ENCODE results near the gene ABCA7. TPM values are rescaled to one million over a fixed set of nuclear protein-coding genes. Genes with fewer than 3 reads are reported as not detected.
A peak's percentile ranks its signal among the peaks of the same experiment; 100 is the strongest.

ABCA7 gene
- total and polyA plus RNA-seq, 2 experiments from 2014 or later = 2.1 to 2.6 TPM

- Histone ChIP-seq H3K36me3 (ENCODE audit: low read depth) (peaks cover 18% of the 10 kb centered on the region), H3K4me1 (ENCODE audit: insufficient read depth) (no peaks in the 10 kb centered on the region; the same call in 1 of the 2 replicates), H2AFZ (no peak overlapping the region), H3K9me2 (ENCODE audit: insufficient read depth) (no peaks in the 10 kb centered on the region), H3K9ac (no peak overlapping the region), H3K79me2 (ENCODE audit: insufficient read depth) (peaks cover 34% of the 10 kb centered on the region), H3K27ac (no peak overlapping the region), H4K20me1 (ENCODE audit: insufficient read depth) (no peaks in the 10 kb centered on the region), H3K27me3 (replicated peaks; ENCODE audit: insufficient read depth) (no peaks in the 10 kb centered on the region), H3K4me3 (no peak overlapping the region), H3K9me3 (ENCODE audit: low read depth) (no peaks in the 10 kb centered on the region), H3F3A (ENCODE audit: insufficient read depth) (peaks cover 32% of the 10 kb centered on the region), H3K4me2 (ENCODE audit: unreplicated experiment) (no peak overlapping the region)
- WGBS, 2 experiments (ENCODE audit: low coverage in 1 of 2, low lambda C conversion rate in 2 of 2, missing lambda C conversion rate in 2 of 2) = 93 to 94% methylated on average over 25 to 27 of the region's 29 CpGs
- TF ChIP-seq EZH2 (IDR thresholded peaks at IDR 0.05; ENCODE audit: insufficient read depth, poor library complexity, severe bottlenecking) = no peak
- DNase-seq = no peak
- in situ Hi-C loops (cut with MboI) = no loop called here
These were observed 3.8 kb upstream of the ABCA7 start for GRCh38 chr19:1035998-1036621.

GRCh38 chr19:1037621-1038064 lies 2.3 kb upstream of the ABCA7 start:
- Histone ChIP-seq H3K4me3 (no peak overlapping the region), H3K9me2 (ENCODE audit: insufficient read depth) (no peaks in the 10 kb centered on the region), H3K36me3 (ENCODE audit: low read depth) (peaks cover 7% of the 10 kb centered on the region), H3K9ac (no peak overlapping the region), H4K20me1 (ENCODE audit: insufficient read depth) (no peaks in the 10 kb centered on the region), H3K79me2 (ENCODE audit: insufficient read depth) (peaks cover 20% of the 10 kb centered on the region), H2AFZ (no peak overlapping the region), H3K4me2 (ENCODE audit: unreplicated experiment) (no peak overlapping the region), H3K9me3 (ENCODE audit: low read depth) (no peaks in the 10 kb centered on the region), H3F3A (ENCODE audit: insufficient read depth) (peaks cover 32% of the 10 kb centered on the region), H3K27me3 (replicated peaks; ENCODE audit: insufficient read depth) (no peaks in the 10 kb centered on the region), H3K4me1 (ENCODE audit: insufficient read depth) (no peaks in the 10 kb centered on the region; the same call in 1 of the 2 replicates), H3K27ac (no peak overlapping the region)
- in situ Hi-C loops (cut with MboI) = no loop called here
- 88% methylated on average over 22 of the region's 22 CpGs for WGBS, 2 experiments (ENCODE audit: low coverage in 1 of 2, low lambda C conversion rate in 2 of 2, missing lambda C conversion rate in 2 of 2)
- TF ChIP-seq EZH2phosphoT487 (IDR thresholded peaks at IDR 0.05; ENCODE audit: insufficient read depth, low read depth) = no peak
- no peak for TF ChIP-seq EZH2 (IDR thresholded peaks at IDR 0.05; ENCODE audit: insufficient read depth, poor library complexity, severe bottlenecking)
- DNase-seq = no peak

DNA sequence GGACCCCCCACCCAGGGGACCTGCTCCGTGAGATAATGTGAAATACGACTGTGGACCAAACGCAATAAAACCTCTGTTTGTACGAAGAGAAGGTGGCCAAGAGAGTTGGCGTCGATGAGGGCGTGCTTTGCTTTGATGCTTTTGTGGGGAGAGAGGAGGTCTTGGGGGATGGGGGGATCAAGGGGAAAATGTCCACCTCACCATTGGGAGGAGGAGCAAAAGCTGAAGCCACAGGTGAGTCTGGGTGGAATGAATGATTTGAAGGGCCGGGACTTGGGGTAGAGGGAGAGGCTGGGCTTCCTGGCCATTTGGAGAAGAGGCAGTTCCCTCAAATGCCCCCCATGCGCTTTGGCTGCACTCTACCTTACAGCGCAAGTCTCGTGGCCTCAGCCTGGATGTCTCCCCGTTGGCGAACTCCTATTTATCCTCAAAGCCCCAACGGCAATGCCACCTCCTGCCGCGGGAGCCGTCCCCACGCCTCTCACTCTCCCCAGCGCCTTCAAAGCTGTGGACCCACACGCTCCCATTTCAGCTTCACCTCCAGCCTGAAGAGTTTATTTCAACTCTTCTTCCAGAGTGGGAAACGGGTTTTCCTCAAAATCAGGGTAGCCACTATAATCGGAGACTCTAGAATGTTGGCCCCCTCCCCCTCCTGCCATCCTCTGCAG lies 795 bp upstream of the ABCA7 start:
- Histone ChIP-seq H3F3A (ENCODE audit: insufficient read depth) (peaks cover 32% of the 10 kb centered on the region), H3K27ac (peak overlapping the region; percentile 21), H4K20me1 (ENCODE audit: insufficient read depth) (no peaks in the 10 kb centered on the region), H2AFZ (no peak overlapping the region), H3K27me3 (replicated peaks; ENCODE audit: insufficient read depth) (no peaks in the 10 kb centered on the region), H3K36me3 (ENCODE audit: low read depth) (no peaks in the 10 kb centered on the region; the same call in 1 of the 2 replicates), H3K9me2 (ENCODE audit: insufficient read depth) (no peaks in the 10 kb centered on the region), H3K9me3 (ENCODE audit: low read depth) (no peaks in the 10 kb centered on the region), H3K4me1 (ENCODE audit: insufficient read depth) (no peaks in the 10 kb centered on the region; the same call in 1 of the 2 replicates), H3K9ac (peak overlapping the region; percentile 37; the same call in 1 of the 2 replicates), H3K79me2 (ENCODE audit: insufficient read depth) (peaks cover 11% of the 10 kb centered on the region), H3K4me3 (peak overlapping the region; percentile 68; the same call in 1 of the 2 replicates), H3K4me2 (ENCODE audit: unreplicated experiment) (peak overlapping the region; percentile 84)
- WGBS, 2 experiments (ENCODE audit: low coverage in 1 of 2, low lambda C conversion rate in 2 of 2, missing lambda C conversion rate in 2 of 2) = 56 to 61% methylated on average over 20 to 22 of the region's 22 CpGs
- peak; percentile 45 for DNase-seq
- TF ChIP-seq EZH2phosphoT487 (IDR thresholded peaks at IDR 0.05; ENCODE audit: insufficient read depth, low read depth) (no peak), EZH2 (IDR thresholded peaks at IDR 0.05; ENCODE audit: insufficient read depth, poor library complexity, severe bottlenecking) (no peak)
- in situ Hi-C loops (cut with MboI) = no loop called here

DNA sequence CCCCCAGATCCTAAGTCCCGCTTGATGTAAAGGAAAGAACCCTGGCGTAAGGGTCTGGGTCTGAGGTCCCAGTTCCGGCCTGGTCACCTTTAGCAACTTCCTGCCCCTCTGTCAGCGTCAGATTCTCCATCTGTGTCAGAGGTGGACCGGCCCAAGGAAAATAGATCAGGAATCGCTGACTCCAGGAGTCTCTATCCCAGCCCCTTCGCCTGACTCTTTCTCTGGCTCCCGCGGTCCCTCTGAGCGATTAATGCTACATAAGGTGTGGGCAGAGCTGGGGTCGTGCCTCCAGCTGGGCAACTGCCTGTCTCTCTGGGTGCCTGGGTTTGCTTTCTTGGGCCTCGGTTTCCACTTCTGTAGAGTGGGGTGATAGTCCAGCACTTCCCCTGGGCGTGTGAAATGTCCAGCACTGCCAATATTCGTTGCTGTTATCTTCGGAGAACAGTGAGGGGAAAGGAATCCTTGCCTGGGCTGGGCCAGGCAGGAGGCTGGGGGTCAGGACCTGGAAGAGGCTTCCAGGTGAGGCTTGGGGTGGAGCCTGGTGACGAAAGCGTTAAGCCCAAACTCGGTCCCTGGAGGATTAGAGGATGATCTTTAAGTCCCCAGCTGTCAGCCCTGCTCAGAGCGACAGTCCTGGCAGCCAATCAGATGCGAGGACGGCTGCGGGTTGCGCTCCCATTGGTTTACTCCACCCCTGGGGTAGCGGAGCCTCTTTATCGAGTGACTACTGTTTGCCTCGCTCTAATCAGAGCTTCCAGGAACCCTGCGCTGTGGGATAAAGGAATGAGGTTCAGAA lies 767 bp downstream of the ABCA7 start:
- Histone ChIP-seq H3K27ac (no peak overlapping the region), H3K4me3 (peak overlapping the region; percentile 68), H3K9ac (peak overlapping the region; percentile 50), H3F3A (ENCODE audit: insufficient read depth) (peaks cover 32% of the 10 kb centered on the region), H3K79me2 (ENCODE audit: insufficient read depth) (peaks cover 4% of the 10 kb centered on the region; the same call in 1 of the 2 replicates), H3K4me2 (ENCODE audit: unreplicated experiment) (peak overlapping the region; percentile 84), H3K9me3 (ENCODE audit: low read depth) (no peaks in the 10 kb centered on the region), H4K20me1 (ENCODE audit: insufficient read depth) (no peaks in the 10 kb centered on the region), H2AFZ (peak overlapping the region; percentile 60), H3K36me3 (ENCODE audit: low read depth) (no peaks in the 10 kb centered on the region; the same call in 1 of the 2 replicates), H3K9me2 (ENCODE audit: insufficient read depth) (no peaks in the 10 kb centered on the region), H3K27me3 (replicated peaks; ENCODE audit: insufficient read depth) (no peaks in the 10 kb centered on the region), H3K4me1 (ENCODE audit: insufficient read depth) (no peaks in the 10 kb centered on the region; the same call in 1 of the 2 replicates)
- peak; percentile 93 for DNase-seq
- no peak for TF ChIP-seq EZH2 (IDR thresholded peaks at IDR 0.05; ENCODE audit: insufficient read depth, poor library complexity, severe bottlenecking)
- TF ChIP-seq EZH2phosphoT487 (IDR thresholded peaks at IDR 0.05; ENCODE audit: insufficient read depth, low read depth) = no peak
- in situ Hi-C loops (cut with MboI) = no loop called here
- 3 to 4% methylated on average over 27 of the region's 27 CpGs for WGBS, 2 experiments (ENCODE audit: low coverage in 1 of 2, low lambda C conversion rate in 2 of 2, missing lambda C conversion rate in 2 of 2)
